AG04449 (cell line): ENCODE measurements around the gene TMEM242.

Source experiments
- CTCF ChIA-PET: fragments of 350-600 bp; formaldehyde crosslinking; extraction: SDS; loops from one replicate; lab custom pipeline; 2021; ENCODE audit warnings: antibody characterized with exemption; lab: Yijun Ruan, JAX
- POLR2A ChIA-PET: fragments of 400-600, 350-600 bp; formaldehyde crosslinking; extraction: SDS; loops from one replicate; lab custom pipeline; 2020; ENCODE audit warnings: antibody characterized with exemption, inconsistent platforms; lab: Yijun Ruan, JAX
- DNase-seq: peaks from one replicate; pipeline ENCODE4 v3.0.0-alpha.2; 2010; ENCODE audit warnings: low read depth, low spot score
- H3K4me3 ChIP-seq: 2 replicates; pipeline ENCODE4 v1.5.1; 2011; ENCODE audit warnings: low read depth, mild to moderate bottlenecking, control low read depth, low read length
- TF ChIP-seq, protein P1 (sequence below): IDR thresholded peaks from one replicate; pipeline ENCODE4 v1.5.1; 2011; ENCODE audit warnings: mild to moderate bottlenecking, moderate library complexity, low read length, control low read depth, inconsistent platforms; ENCODE audit not compliant: insufficient read depth; ENCODE audit errors: missing control alignments

Gene TMEM242

DNA sequence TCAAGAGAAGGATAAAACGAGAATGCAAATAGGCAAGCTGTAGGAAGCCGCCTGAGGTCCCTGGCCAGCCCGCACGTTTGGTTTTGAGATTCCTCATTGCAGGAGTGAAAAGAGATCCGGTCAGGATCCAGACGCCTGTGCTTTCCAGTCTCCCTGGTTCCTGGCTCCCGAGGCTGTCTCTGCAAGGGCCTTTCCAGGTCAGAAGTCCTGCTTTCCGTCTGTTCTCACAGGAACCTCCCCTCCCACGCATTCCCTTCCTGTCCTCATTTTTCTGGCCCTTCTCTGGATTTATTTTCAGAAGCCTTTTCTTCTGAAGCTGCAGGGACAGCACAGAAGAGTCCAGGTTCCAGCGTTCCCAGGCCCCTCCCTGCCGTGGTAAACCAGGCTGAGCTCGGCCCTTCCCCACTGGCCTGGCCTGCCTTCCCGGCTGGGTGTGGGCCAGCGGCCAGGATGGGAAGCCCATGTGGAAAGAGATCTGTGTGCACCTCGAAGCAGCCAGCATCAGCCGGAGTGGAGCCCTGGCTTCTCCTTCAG is 54.0 kb downstream of the TMEM242 start:
- no peak overlapping the region for H3K4me3 ChIP-seq
- ChIA-PET CTCF (no interaction called here), POLR2A (no interaction called here)
- no peak for DNase-seq
- TF ChIP-seq, protein P1, sequence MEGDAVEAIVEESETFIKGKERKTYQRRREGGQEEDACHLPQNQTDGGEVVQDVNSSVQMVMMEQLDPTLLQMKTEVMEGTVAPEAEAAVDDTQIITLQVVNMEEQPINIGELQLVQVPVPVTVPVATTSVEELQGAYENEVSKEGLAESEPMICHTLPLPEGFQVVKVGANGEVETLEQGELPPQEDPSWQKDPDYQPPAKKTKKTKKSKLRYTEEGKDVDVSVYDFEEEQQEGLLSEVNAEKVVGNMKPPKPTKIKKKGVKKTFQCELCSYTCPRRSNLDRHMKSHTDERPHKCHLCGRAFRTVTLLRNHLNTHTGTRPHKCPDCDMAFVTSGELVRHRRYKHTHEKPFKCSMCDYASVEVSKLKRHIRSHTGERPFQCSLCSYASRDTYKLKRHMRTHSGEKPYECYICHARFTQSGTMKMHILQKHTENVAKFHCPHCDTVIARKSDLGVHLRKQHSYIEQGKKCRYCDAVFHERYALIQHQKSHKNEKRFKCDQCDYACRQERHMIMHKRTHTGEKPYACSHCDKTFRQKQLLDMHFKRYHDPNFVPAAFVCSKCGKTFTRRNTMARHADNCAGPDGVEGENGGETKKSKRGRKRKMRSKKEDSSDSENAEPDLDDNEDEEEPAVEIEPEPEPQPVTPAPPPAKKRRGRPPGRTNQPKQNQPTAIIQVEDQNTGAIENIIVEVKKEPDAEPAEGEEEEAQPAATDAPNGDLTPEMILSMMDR: no peak

DNA sequence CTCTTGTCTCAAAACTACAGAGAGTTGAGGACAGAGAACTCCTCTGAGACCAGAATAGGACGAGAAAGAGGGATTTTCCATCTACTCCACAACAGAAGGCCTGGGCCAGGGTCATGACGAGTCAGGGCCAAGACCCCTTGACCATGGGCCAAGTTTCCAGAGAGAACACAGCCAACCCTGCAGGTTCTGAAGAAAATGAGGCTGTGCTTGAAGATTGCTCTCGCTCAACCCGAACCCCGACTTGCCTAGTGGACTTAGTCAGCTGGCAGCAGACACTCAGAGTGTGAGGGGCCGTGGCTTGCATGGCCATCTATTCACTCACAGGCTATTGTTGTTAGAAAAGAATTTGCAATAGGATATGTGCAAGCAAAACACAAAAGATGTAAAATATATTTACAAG is 54.5 kb downstream of the TMEM242 start:
- DNase-seq: no peak
- H3K4me3 ChIP-seq: no peak overlapping the region
- TF ChIP-seq, protein P1: no peak
- ChIA-PET POLR2A (no interaction called here), CTCF (no interaction called here)

DNA sequence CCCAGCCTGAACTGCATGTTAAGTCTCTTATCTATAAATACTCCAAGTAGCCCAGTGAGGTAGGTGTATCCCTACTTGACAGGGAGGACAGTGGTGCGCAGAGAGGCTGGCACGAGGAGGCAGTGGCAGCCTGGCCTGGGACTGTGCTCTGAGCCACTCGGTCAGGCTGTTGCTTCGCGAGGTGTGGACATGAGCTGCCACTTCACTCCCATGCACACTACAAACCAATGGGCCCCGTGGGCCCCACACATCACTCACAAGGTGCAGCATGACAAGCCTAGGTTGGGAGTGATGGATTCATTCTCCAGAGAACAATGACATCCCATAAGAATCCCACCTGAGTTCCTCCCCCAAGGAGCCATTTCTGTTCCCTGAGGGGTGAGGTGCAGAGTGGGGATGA is 54.9 kb downstream of the TMEM242 start:
- H3K4me3 ChIP-seq: no peak overlapping the region
- DNase-seq: no peak
- POLR2A ChIA-PET: no interaction called here
- CTCF ChIA-PET: interaction anchor here (1.0 kb wide), 1 partner anchor 42 kb away, joined by 3 read pairs; no protein-coding TSS in a partner anchor
- TF ChIP-seq, protein P1: no peak

DNA sequence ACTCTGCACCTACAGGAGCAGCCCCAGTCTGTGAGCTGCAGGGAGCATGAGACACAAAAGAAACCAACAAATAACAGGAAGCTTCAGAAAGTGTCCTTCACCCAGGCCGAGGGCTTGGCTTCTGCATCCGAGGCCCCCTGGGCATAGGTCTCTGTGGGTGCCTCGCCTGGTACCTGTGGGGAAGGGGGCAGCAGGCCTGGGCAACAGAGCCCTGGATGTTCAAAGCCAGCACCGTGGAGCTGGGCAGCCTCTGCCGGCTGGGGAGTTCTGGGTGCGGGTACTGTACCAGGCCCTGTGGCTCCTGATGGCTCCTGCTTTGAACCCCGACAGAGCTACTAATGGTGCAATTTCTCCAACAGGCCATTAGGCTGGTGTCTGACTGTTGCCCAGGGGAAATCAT is 55.7 kb downstream of the TMEM242 start:
- CTCF ChIA-PET: interaction anchor here (1.0 kb wide), 1 partner anchor 41 kb away, joined by 3 read pairs; no protein-coding TSS in a partner anchor
- no peak overlapping the region for H3K4me3 ChIP-seq
- DNase-seq: no peak
- POLR2A ChIA-PET: no interaction called here
- TF ChIP-seq, protein P1: no peak

DNA sequence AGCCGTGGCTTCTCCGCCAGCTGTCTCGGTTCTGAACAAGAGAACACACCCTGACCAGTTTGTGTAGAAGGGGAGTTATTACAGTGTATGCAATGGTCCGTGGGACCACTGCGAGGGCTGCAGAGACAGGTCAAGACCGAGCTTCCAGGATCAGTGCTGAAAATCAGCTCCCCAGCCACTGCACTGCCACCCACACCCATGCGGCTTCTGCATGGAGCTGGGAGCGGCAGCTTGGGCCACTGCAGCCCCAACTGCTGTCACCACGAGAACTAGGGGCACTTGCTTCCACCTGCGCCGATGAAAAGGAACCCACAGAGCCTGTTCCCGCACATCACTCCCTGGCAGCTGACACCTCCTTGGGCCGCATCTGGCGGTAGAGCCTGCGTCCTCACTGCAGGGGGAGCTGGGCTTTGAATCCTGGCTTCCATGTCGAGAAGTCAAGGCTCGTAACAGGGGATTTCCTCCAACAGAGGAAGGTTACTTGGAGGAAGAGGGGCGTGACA is 56.2 kb downstream of the TMEM242 start:
- no peak overlapping the region for H3K4me3 ChIP-seq
- ChIA-PET POLR2A (no interaction called here), CTCF (interaction anchor here (1.0 kb wide), 1 partner anchor 41 kb away, joined by 3 read pairs; no protein-coding TSS in a partner anchor)
- TF ChIP-seq, protein P1: no peak
- no peak for DNase-seq

DNA sequence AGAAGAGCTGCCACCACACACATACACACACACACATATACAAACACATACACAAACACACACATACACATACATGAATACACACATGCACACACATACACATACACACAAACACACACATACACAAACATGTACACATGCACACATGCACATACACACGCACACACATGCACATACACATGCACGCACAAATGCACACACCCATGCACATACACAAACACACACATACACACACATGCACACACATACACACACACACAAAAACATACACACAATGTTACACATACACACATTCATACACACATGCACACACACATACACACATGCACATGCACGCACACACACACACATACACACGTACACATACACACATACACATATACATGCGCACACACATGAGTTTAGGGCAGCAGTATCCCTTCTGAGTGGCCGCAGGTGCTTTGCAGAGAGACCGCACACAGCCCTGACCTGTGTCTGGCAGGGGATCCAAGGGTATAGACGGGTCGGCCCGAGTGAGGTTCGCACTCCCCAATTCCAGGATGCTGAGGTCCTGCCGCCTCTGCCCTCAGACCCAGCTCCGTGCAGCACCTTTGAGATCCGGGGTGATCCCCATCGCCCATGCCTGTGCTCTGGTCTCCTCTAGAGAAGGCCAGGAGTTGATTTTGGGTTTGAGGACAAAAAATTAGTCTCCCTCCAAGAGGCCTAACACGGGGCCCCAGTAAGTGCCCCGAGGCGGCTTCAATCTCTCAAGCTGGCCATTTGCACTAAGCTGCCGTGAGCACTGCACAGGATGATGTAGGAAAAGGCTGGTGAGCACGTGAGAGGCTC is 56.8 kb downstream of the TMEM242 start:
- ChIA-PET POLR2A (no interaction called here), CTCF (no interaction called here)
- no peak overlapping the region for H3K4me3 ChIP-seq
- no peak for DNase-seq
- TF ChIP-seq, protein P1: no peak
